Measurements from ENCODE around the gene SH3GL2.

GRCh38 chr9:17614903-17615302 lies 36.0 kb downstream of the SH3GL2 start:
- TF ChIP-seq CTCF (IDR thresholded peaks at IDR 0.05 in 8 of 11, conservative IDR thresholded peaks at IDR 0.05 in 3 of 11), result no peak
- TF ChIP-seq POLR2A (IDR thresholded peaks at IDR 0.05), result no peak
